NCI-H2081 treated with DMSO at 0.1 percent for 48 hours (cell line): ENCODE measurements around the gene FBXO46.

Experiments used
- DNase-seq: peaks from one replicate; lab custom pipeline; 2025; lab: John Stamatoyannopoulos, UW

The FBXO46 gene, protein sequence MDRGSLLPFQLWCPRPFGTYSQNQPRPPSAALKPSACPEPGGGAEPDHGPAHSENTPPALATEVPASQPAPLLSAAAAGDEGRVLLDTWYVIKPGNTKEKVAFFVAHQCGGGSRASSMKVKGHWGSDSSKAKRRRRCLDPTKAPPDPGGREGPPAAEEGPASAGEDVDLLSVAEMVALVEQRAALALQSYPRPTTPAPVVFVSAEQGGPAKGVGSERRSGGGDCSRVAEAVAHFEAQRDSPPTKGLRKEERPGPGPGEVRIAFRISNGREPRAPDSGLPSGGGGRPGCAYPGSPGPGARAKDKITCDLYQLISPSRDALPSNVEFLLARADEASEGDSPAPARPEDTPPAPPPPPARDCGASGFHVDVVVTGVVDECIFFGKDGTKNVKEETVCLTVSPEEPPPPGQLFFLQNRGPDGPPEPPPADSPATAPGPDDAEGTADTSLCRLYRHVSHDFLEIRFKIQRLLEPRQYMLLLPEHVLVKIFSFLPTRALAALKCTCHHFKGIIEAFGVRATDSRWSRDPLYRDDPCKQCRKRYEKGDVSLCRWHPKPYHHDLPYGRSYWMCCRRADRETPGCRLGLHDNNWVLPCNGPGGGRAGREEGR

DNA sequence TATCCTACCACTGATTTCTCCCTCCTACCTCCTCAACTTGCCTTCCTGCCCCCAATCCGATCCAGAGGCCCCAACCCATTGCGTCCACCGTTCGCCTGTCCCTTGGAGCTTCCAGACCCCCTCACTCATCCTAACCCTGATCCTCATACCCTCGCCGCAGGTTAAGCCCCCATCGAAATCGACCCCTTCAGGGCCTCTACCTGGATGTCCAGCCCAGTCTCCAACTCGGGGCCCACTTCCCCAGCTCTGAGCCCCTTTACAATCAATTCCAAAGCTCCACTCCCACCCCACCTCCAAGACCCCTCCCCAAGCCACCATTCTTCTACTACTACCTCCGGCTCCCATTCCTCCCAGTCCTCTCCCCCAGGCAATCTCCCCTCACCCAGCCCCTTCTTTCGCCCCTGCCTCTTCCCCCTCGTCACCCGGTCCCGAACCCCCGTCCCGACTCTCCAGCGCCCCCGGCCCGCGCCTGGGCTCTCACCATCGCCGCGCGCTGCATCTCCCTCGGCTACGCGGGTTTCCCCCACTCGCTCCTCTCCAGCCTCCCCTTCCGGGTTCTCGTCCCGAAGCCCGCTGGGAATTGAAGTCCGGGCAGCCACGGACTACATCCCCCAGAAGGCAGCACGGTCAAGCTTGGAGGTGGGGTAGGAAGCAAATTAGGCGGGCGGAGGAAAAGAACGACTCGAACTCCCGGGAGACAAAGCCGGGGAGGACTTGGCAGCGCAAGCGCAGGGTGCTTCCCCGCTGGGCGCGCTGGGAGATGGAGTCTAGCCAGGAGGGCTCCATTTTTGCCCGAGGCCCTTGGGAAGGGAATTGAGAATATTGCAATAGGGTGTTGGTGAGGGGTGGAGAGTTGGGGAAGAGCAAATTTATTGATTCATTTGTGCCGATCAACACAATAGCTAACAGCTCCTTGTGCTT lies at the start of gene FBXO46:
Gene FBXO46 (minus strand): TSS at position 529 of the 921 bp plus-strand sequence. CDS start 17,401 bp downstream, outside the sequence.
- DNase-seq: peak; percentile 88

DNA sequence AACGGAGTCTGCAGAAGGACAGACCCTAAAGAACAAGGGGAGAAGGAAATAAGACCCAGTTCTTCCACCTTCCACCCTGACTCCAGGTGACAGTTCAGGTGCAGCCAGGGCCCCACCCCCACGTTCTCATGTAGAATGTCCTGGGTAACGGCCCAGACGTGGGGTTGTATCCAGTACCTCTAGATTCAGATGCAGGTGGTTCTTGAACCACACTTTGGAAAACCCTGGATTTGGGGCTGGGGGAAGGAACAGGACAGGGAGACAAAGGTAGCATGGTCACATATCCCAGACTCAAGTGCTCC lies 49.4 kb upstream of the FBXO46 start:
- DNase-seq: no peak

DNA sequence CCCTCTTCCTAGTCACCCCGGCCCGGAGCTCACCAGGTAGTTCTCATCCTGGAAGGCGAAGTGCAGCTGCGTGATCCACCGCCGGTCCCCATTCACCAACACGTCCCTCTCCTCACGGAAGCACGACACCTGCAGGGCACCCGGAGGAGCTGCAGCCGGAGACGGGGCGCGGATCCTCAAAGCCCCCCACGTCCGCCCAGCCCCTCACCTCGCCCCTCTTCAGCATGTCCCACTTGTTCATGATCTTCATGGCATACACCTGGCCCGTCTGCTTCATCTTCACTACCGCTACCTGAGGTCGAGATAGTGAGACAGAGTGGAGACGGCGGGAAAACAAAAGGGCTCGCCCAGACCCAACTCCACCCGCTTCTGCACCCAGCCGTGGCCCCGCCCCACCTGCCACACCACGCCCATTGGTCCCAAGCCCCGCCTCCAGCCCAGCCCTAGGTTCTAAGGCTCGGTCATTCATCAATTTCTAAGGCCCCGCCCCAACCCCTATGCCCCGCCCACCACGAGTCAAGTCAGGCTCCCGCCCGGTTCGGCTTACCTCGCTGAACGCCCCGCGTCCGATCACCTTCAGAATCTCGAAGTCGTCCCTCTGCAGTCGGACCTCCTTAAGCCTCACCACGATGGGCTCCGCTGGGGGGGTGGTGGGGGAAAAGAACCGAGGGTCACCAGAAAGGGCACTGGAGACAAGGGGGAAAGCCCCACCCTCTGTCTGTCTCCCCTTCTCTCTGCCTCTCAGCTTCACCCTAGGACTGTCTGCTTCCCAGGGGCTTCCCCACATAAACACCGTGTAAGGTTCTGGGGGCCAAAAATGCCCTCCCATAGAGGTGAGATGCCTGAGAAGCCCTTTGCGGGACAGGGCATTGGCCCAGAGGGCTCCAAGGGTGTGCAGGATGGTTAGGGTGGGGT lies 48.8 kb upstream of the FBXO46 start:
- DNase-seq: peak; percentile 35

DNA sequence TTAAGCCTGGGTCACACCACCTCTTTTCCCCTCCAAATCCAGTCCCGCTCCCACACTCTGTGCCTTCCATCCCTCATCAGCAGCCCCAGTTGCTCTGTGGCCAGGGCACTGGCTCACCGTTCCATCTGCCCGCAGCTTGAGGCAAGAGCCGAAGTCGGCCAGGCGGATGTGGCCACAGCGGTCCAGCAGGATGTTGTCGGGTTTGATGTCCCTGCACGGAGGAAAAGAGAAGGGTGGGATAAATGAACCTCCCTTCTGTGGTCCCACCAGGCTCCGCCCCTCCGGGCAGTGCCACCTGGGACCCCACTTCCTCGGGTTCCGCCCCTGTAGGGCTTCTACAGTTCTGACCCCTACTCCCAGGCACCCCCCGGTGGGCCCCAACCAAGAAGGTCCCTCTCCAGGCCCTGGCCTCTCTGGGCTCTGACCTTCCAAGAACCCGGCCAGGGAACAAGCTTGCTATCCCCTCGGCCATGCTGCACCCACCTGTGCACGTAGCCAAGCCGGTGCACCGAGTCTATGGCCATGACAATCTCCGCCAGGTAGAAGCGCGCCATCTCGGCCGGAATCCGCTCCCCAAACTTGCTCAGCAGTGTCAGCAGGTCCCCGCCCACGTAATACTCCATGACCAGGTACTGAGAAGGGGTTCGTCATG lies 47.4 kb upstream of the FBXO46 start:
- no peak for DNase-seq

DNA sequence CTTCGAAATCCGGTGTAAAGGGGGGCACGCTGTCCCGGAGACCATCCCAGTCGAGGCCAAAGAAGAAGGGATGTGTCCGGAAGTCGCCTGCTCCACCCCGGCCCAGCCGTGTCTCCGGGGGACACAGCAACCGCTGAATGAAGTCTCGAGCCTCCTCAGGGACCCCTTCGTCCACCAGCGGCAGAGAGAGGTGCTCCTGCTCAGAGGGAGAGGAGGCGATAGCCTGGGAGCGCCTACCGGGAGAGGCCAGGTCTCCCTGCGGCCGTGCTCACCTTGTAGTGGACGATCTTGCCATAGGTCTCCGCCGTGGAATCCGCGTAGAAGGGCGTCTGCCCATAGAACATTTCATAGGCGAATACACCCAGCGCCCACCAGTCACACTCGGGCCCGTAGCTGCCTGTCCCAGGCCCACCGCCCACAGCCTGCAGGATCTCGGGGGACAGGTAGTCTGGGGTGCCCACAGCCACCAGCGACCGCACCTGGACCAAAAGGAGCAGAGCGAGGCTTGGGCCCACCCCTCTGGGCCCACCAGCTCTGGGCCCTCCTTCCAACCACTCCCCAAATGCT lies 46.8 kb upstream of the FBXO46 start:
- DNase-seq: no peak

DNA sequence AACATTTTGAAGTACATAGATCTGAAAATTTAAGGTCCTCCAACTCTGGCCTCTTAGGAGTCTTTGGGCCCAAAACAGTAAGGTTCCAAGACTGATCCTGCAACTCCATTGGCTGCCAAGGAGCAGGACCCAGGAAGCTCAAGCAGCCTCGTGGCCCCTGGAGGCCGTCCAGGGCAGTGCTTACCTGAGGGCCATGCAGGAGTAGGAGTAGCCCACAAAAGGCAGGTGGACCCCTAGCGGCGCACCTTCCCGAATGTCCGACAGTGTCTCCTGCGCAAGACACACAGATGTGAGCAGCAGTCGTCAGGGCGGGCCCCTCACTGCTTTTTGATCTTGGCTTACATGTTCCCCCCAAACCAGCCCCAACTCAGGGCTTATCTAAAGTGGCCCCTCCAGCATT lies 44.1 kb upstream of the FBXO46 start:
- DNase-seq: no peak

DNA sequence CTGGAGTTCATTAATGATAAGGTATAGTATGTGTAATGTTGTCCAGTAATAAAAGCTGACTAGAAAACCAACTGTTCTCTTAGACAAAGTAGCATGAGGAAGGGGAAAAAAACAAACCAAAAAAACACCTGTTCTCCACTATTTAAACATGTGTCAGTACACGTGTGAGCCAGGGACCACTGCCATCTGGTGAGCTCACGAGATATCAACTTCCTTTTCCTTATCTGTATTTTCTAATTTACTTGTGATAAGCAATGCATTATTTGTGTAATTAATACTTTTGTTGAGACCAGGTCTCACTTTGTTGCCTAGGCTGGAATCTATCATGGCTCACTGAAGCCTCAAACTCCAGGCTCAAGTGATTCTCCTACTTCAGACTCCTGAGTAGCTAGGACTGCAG lies 42.7 kb upstream of the FBXO46 start:
- no peak for DNase-seq

DNA sequence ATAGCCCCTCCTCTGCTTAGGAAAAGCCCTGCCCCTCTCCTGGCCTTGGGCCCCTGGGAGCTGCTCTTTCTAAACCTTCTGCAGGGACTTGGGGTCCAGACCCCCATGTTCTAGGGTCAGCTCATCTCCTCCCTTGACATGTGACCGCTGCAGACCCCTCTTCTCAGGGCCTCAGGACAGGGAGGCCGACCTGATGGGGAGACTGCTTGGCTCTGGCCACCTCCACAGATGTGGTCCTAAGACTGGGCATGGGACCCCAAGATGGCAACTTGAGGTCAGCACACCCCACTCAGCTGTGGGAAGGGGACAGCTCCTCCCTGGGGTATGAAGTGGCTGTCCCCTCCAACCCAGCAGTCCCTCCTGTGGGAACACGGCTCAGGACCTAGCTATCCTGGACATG lies 42.2 kb upstream of the FBXO46 start:
- no peak for DNase-seq

DNA sequence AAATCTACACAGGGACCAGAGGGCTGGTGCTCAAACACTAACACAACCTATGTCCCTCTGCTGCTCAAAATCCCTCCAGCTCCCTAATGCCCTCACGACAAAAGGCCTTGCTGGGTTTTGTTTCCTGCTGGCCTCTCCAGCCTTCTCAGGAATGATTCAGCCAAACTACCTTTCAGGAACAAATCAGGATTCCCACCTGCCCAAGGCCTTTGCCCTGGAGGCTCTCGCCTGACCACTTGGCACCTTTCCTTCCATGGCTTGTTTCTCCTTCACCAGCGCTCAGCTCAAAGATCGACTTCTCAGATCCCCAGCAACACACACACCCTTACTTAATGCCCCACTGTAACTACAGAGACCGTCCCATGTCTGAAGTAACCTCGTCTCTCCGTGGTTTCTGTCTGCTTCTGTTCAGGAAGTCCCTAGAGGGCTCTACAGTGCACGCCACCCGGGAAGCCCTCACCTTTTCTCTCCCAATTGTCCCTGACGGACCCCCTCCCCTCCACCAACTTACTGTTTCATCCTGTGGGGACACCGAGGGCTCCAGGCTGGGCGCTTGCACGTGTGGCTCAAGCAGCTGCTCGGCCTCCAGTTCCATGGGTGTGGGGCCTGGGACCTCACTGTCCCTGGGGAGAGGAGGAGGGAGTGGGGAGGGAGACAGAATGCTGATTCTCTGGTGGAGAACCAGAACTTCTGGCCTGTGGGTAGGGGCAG lies 41.6 kb upstream of the FBXO46 start:
- no peak for DNase-seq

DNA sequence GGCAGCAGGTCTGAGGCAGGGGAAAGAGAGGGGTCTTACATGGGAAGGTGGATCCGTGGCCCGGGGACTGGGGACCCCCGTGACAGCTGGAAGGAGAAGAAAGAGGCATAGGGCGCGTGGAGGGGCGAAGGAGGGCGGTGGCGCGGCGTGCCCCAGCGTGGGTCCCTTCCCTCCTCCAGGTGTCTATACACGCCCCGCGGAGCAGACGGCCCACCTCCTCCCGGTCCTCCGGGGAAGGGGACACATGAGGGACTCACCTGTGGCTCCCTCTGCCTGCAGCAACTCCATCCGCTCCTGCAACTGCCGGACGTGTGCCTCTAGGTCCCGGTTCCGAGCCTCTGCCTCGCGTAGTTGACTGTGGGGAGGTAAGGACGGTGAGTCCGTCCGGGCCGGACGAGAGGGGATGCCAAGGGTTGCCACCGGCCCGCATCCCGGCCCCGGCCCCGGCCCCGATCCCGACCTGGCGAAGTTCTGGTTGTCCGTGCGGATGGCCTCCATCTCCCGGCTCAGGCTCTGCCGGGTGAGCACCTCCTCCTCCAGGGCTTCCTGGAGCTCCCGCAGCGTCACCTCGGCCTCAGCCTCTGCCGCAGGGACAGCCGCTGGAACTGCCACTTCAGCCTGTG lies 40.7 kb upstream of the FBXO46 start:
- DNase-seq: no peak

DNA sequence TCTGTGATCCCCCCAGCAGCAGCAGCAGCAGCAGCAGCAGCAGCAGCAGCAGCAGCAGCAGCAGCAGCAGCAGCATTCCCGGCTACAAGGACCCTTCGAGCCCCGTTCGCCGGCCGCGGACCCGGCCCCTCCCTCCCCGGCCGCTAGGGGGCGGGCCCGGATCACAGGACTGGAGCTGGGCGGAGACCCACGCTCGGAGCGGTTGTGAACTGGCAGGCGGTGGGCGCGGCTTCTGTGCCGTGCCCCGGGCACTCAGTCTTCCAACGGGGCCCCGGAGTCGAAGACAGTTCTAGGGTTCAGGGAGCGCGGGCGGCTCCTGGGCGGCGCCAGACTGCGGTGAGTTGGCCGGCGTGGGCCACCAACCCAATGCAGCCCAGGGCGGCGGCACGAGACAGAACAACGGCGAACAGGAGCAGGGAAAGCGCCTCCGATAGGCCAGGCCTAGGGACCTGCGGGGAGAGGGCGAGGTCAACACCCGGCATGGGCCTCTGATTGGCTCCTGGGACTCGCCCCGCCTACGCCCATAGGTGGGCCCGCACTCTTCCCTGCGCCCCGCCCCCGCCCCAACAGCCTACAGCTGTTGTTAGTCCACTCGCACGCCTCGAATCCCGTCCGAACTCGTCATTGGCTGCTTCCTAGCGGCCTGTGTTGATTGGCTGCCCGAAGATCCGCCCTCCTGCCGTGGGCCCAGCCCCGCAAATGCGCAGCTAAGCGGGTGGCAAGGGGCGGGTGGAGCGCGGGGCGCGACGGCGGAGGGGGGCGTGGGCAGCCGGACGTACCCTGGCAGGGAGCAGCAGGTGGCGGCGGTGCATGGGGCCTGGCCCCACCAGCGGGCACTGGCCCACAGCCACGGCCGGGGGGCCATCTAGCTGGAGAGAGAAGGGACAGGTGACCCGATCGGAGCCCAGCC lies 39.8 kb upstream of the FBXO46 start:
- peak; percentile 77 for DNase-seq

DNA sequence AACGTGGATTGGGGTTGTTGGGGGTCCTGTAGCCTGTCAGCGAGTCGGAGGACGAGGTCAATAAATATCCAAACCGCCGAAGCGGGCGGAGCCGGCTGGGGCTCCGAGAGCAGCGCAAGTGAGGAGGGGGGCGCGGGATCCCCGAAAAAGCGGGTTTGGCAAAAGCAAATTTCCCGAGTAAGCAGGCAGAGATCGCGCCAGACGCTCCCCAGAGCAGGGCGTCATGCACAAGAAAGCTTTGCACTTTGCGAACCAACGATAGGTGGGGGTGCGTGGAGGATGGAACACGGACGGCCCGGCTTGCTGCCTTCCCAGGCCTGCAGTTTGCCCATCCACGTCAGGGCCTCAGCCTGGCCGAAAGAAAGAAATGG lies 39.1 kb upstream of the FBXO46 start:
- DNase-seq: no peak

DNA sequence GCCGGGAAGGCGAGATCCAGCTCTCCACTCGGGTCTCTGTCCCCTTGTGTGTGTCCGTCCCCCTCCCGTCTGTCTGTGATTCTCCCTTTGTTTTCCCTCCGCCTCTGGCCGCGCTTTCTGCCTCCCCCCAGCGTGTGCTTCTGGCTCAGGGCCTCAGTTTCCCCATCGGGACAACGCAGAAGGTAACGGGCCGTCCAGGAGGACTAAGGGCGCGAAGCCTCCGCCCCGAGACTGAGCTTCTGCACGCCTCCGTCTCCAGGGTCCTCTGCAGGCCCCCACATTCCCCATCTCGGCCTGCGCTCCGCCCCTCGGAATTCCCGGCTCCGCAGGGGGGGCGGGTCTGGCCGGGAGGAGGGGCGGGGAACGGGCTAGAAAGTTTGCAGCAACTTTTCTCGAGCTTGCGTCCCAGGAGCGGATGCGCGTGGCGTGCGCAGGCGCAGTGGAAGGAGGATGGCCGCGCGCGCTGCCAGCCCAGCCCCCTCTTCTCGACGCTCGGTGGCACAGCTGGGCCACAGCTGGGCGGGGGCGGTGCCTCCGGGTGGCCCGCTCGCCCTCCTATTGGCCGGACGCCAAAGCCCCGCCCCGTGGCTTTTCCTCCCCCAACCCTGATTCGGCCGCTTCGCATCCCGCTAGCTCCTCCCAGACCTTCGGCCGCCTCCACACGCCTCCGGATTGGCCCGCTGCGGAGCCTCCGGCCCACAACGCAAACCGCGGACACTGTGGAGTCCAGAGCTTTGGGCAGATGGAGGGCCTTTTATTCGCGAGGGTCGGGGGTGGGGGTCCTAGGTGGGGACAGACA lies 38.5 kb upstream of the FBXO46 start, which contains the start of gene SIX5:
Gene SIX5 (minus strand): TSS at position 269 of the 799 bp plus-strand sequence. CDS start 408 bp downstream, outside the sequence.
- peak; percentile 37 for DNase-seq

DNA sequence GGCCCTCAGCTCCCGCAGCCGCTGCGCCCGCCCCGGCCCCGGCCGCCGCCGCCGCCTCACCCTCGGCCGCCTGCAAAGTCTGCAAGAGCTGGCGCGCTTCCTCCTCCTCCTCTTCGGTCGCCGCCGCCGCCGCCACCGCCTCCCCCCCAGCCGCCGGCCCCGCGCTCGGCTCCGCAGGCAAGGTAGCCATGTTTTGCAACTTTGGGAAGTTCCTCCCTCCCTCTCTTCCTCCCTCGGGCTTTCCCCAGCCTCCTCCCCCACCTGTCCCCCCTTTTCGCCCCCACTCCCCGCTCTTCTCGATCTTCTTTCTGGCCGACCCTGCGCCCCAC lies 37.9 kb upstream of the FBXO46 start:
- DNase-seq: no peak

DNA sequence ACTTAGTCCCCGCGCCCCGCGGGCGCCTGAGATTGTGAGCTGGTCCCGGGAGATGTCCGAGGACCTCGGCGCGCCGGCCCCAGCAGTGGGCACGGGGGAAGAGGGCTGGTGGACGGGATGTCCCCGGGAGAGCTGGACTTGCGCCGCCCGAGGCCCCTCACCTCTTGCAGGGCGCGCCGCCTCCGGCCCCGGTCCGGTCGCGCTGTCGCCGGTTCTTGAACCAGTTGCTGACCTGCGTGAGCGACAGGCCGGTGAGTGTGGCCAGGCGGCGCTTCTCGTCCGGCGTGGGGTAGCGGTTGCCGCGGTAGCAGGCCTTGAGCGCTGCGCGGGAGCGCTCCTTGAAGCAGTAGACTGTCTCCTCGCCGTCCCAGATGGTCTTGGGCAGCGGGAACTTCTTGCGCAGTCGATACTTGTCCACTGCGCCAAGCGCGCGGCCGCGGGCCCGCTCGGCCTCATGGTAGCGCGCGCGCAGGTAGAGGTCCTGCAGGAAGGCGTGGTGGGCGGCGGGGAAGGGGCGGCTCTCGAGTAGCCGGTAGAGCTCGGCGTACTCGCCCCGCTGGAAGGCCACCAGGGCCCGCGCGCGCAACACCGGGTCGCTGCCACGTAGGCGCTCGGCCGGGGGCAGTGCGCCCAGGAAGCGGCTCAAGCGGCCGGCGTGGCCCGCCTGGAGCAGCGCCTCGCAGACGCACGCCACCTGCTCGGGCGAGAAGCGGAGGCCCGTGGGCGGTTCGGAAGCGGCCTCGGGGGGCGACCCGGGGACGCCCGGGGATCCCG lies 37.4 kb upstream of the FBXO46 start:
- DNase-seq: no peak

DNA sequence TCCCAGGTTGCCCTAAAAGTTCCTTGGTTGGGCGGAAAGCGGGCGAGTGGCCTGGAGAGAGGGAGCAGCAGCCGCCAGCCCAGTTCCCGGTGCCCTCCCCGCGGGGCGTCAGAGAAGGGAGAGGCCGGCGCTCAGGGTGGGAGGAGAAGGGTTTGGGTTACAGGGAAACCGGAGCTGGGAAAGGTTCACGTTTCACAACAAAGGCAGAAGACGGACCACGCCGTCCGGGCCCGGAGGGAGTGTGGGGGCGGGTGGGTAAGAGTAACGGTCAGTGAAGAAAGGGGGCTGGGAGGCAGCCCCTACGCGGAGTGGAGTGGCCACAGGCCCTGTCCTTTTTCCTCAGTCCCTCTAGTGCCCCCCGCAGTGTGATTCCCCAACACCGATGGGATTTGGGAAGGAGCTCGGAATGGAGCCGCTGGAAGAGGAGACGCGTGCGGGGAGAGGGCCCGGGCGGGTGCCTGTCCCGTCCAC lies 36.7 kb upstream of the FBXO46 start:
- no peak for DNase-seq

DNA sequence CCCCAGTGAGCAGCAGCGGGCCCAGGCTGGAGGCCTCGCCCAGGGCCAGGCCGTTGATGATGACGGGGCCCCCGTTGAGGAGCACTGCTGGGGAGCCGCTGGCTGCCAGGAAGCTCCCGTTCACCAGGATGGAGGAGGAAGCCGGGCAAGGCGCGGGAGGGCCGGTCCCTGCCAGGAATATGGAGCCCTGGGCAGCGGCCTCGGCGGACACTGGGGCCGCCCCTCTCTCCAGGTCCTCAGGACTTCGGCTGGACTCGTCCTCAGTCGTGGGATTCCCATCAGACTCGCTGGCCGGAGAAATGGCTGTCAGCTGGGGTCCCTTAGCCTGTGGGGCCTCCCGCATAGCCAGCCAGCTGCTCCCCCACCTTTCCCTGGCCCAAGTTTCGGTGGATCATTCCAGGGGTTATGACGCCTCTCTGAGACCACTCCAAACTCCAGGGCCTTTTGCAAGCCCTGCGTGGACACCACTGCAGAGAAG lies 36.2 kb upstream of the FBXO46 start:
- no peak for DNase-seq
